Measurements from ENCODE around the gene WARS2.

DNA sequence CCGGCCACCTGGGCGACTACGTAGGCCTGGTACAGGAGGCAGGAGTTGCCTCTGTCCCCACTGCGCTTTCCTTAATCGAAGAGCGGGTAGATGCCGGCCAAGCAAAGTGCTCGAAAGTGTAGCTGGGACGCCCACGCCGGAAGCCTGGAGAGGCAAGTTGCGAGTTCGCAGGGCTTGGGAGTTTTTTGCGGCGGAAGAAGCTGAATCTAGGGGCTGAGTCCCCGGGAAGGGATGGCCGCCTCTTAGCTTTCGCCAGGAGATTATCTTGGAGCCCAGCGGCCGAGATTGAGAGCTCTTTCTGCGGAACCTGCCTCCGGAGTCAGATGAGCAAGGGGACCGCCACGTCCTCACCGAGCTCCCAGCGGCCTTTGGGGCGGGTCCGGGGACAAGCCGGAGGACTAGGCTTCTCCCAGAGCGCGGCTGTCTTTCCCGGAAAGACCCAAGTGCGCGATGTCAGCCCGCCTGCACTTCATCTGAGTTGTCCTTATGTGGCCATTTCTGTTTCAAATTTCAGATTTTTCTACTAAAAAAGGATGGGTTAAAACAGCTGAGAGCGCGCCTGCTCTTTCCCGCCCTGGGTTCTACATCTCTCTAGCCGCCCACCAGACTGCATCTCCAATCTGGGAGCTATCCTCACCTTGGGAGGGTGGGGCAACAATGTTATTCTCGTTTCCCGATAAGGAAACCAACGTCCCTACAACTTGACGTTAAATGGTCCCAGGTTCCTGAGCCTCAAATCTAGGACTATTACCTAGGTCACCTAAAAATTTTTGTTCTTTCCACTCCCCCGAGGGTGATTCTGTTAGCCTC, 139.9 kb downstream of the WARS2 start:
- TF ChIP-seq EP300 (IDR thresholded peaks at IDR 0.05), result no peak
- TF ChIP-seq, protein P1, sequence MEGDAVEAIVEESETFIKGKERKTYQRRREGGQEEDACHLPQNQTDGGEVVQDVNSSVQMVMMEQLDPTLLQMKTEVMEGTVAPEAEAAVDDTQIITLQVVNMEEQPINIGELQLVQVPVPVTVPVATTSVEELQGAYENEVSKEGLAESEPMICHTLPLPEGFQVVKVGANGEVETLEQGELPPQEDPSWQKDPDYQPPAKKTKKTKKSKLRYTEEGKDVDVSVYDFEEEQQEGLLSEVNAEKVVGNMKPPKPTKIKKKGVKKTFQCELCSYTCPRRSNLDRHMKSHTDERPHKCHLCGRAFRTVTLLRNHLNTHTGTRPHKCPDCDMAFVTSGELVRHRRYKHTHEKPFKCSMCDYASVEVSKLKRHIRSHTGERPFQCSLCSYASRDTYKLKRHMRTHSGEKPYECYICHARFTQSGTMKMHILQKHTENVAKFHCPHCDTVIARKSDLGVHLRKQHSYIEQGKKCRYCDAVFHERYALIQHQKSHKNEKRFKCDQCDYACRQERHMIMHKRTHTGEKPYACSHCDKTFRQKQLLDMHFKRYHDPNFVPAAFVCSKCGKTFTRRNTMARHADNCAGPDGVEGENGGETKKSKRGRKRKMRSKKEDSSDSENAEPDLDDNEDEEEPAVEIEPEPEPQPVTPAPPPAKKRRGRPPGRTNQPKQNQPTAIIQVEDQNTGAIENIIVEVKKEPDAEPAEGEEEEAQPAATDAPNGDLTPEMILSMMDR (IDR thresholded peaks at IDR 0.05), result no peak
- TF ChIP-seq POLR2A (IDR thresholded peaks at IDR 0.05), result no peak
- no peak for TF ChIP-seq POLR2AphosphoS5 (IDR thresholded peaks at IDR 0.05)

Data from sigmoid colon (tissue), 4 donors.